ENCODE data around the gene PPP1R9A. TPM values are rescaled to one million over a fixed set of nuclear protein-coding genes. Genes with fewer than 3 reads are reported as not detected.

Gene PPP1R9A
- polyA plus RNA-seq, 3 donors = not detected

DNA sequence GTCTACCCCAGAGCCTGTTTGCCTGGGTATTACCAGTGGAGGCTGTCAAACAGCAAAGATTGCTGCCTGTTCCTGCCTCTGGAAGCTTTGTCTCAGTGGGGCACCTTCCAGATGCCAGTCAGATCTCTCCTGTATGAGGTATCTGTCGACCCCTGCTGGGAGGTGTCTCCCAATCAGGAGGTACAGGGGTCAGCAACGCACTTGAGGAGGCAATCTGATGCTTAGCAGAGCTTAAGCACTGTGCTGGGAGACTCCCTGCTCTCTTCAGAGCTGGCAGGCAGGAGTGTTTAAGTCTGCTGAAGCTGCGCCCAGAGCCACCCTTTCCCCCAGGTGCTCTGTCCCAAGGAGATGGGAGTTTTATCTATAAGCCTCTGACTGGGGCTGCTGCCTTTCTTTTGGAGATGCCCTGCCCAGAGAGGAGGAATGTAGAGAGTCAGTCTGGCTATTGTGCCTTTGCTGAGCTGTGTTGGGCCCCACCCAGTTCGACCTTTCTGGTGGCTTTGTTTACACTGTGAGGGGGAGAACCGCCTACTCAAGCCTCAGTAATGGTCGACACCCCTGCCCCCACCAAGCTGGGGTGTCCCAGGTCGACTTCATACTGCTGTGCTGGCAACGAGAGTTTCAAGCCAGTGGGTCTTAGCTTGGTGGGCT is 62.2 kb downstream of the PPP1R9A start:
- intact Hi-C loops (cut with micrococcal nuclease) = no loop called here
- H3K27me3 Mint-ChIP-seq (ENCODE audit: low read depth in 3 of 3) = peaks cover 0 to 2% (median 0%) of the 10 kb centered on the region in 3 donors
- Histone ChIP-seq H3K9ac (ENCODE audit: insufficient read depth, low read length, poor library complexity, severe bottlenecking) (no peak overlapping the region), H3K9me3 (replicated peaks in 1 of 2; ENCODE audit: control insufficient read depth in 1 of 2, insufficient read depth in 1 of 2, low read length in 2 of 2) (peaks cover 0 to 11% of the 10 kb centered on the region in 2 donors), H3K27me3 (ENCODE audit: control insufficient read depth in 2 of 2, insufficient read depth in 2 of 2, low read length in 2 of 2) (no peaks in the 10 kb centered on the region), H2AFZ (ENCODE audit: insufficient read depth, low read depth, low read length, poor library complexity, severe bottlenecking) (no peak overlapping the region), H3K79me2 (ENCODE audit: insufficient read depth, low read length) (no peaks in the 10 kb centered on the region), H4K20me1 (ENCODE audit: insufficient read depth, low read length) (no peaks in the 10 kb centered on the region), H3K4me2 (replicated peaks; ENCODE audit: extremely low read depth, low read length, poor library complexity, severe bottlenecking) (no peak overlapping the region), H3K36me3 (replicated peaks in 1 of 2; ENCODE audit: control insufficient read depth in 1 of 2, insufficient read depth in 2 of 2, low read length in 2 of 2) (no peaks in the 10 kb centered on the region), H3K27ac (ENCODE audit: low read depth in 1 of 2, low read length in 2 of 2) (no peak overlapping the region), H3K4me3 (replicated peaks in 1 of 3; ENCODE audit: low read depth in 2 of 3, low read length in 3 of 3) (no peak overlapping the region), H3K4me1 (ENCODE audit: control insufficient read depth in 1 of 2, insufficient read depth in 2 of 2, low read length in 2 of 2) (no peaks in the 10 kb centered on the region)
- no peak for DNase-seq
- H3K9me3 Mint-ChIP-seq = peaks cover 4 to 17% (median 9%) of the 10 kb centered on the region in 7 donors
- TF ChIP-seq, protein P1, sequence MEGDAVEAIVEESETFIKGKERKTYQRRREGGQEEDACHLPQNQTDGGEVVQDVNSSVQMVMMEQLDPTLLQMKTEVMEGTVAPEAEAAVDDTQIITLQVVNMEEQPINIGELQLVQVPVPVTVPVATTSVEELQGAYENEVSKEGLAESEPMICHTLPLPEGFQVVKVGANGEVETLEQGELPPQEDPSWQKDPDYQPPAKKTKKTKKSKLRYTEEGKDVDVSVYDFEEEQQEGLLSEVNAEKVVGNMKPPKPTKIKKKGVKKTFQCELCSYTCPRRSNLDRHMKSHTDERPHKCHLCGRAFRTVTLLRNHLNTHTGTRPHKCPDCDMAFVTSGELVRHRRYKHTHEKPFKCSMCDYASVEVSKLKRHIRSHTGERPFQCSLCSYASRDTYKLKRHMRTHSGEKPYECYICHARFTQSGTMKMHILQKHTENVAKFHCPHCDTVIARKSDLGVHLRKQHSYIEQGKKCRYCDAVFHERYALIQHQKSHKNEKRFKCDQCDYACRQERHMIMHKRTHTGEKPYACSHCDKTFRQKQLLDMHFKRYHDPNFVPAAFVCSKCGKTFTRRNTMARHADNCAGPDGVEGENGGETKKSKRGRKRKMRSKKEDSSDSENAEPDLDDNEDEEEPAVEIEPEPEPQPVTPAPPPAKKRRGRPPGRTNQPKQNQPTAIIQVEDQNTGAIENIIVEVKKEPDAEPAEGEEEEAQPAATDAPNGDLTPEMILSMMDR (IDR thresholded peaks at IDR 0.05) = no peak
- H3K4me3 Mint-ChIP-seq = no peak overlapping the region
- WGBS (ENCODE audit: insufficient coverage) = 88% methylated on average over 7 of the region's 8 CpGs
- no peaks in the 10 kb centered on the region for H3K36me3 Mint-ChIP-seq
- H3K27ac Mint-ChIP-seq = no peak overlapping the region
- no peaks in the 10 kb centered on the region for H3K4me1 Mint-ChIP-seq

DNA sequence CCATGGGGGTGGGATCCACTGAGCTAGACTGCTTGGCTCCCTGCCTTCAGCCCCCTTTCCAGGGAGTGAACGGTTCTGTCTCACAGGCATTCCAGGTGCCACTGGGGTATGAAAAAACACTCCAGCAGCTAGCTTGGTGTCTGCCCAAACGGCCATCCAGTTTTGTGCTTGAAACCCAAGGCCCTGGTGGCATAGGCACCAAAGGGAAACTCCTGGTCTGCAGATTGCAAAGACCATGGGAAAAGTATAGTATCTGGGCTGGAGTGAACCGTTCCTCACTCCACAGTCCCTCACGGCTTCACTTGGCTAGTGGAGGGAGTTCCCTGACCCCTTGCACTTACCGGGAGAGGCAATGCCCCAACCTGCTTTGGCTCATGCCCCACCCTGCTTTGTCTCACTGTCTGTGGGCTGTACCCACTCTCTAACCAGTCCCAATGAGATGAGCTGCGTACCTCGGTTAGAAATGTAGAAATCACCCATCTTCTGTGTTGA is 62.7 kb downstream of the PPP1R9A start:
- peaks cover 0 to 11% of the 10 kb centered on the region in 2 donors for H3K9me3 ChIP-seq (replicated peaks in 1 of 2; ENCODE audit: control insufficient read depth in 1 of 2, insufficient read depth in 1 of 2, low read length in 2 of 2)
- H3K27ac ChIP-seq (ENCODE audit: low read depth in 1 of 2, low read length in 2 of 2) = no peak overlapping the region
- Mint-ChIP-seq H3K9me3 (peaks cover 0 to 17% (median 9%) of the 10 kb centered on the region in 7 donors), H3K36me3 (no peaks in the 10 kb centered on the region), H3K4me3 (no peak overlapping the region), H3K27me3 (ENCODE audit: low read depth in 3 of 3) (peaks cover 0 to 2% (median 0%) of the 10 kb centered on the region in 3 donors), H3K27ac (no peak overlapping the region), H3K4me1 (no peaks in the 10 kb centered on the region)
- H3K9ac ChIP-seq (ENCODE audit: insufficient read depth, low read length, poor library complexity, severe bottlenecking) = no peak overlapping the region
- intact Hi-C loops (cut with micrococcal nuclease) = no loop called here
- TF ChIP-seq, protein P1 (IDR thresholded peaks at IDR 0.05) = no peak
- no peaks in the 10 kb centered on the region for H3K36me3 ChIP-seq (replicated peaks in 1 of 2; ENCODE audit: control insufficient read depth in 1 of 2, insufficient read depth in 2 of 2, low read length in 2 of 2)
- H3K27me3 ChIP-seq (ENCODE audit: control insufficient read depth in 2 of 2, insufficient read depth in 2 of 2, low read length in 2 of 2) = no peaks in the 10 kb centered on the region
- no peaks in the 10 kb centered on the region for H4K20me1 ChIP-seq (ENCODE audit: insufficient read depth, low read length)
- no peaks in the 10 kb centered on the region for H3K4me1 ChIP-seq (ENCODE audit: control insufficient read depth in 1 of 2, insufficient read depth in 2 of 2, low read length in 2 of 2)
- H2AFZ ChIP-seq (ENCODE audit: insufficient read depth, low read depth, low read length, poor library complexity, severe bottlenecking) = no peak overlapping the region
- no peak overlapping the region for H3K4me2 ChIP-seq (replicated peaks; ENCODE audit: extremely low read depth, low read length, poor library complexity, severe bottlenecking)
- WGBS (ENCODE audit: insufficient coverage) = 82% methylated on average over 6 of the region's 7 CpGs
- H3K79me2 ChIP-seq (ENCODE audit: insufficient read depth, low read length) = no peaks in the 10 kb centered on the region
- H3K4me3 ChIP-seq (replicated peaks in 1 of 3; ENCODE audit: low read depth in 2 of 3, low read length in 3 of 3) = no peak overlapping the region
- DNase-seq = no peak
